NB4 (cell line): Measurements from ENCODE around the gene ZMYND10.

Experiments used
- POLR2A ChIP-seq: IDR thresholded peaks from 2 replicates; pipeline ENCODE4 v1.6.1; 2011; ENCODE audit warnings: mild to moderate bottlenecking; ENCODE audit not compliant: insufficient read length; ENCODE audit errors: extremely low read depth
- TF ChIP-seq, protein P1 (sequence below): IDR thresholded peaks from one replicate; pipeline ENCODE4 v1.5.1; 2012; ENCODE audit warnings: low read depth, low read length
- TF ChIP-seq, protein P2 (sequence below): IDR thresholded peaks from 2 replicates; pipeline ENCODE4 v1.6.1; 2011; ENCODE audit warnings: low read depth, low read length

DNA sequence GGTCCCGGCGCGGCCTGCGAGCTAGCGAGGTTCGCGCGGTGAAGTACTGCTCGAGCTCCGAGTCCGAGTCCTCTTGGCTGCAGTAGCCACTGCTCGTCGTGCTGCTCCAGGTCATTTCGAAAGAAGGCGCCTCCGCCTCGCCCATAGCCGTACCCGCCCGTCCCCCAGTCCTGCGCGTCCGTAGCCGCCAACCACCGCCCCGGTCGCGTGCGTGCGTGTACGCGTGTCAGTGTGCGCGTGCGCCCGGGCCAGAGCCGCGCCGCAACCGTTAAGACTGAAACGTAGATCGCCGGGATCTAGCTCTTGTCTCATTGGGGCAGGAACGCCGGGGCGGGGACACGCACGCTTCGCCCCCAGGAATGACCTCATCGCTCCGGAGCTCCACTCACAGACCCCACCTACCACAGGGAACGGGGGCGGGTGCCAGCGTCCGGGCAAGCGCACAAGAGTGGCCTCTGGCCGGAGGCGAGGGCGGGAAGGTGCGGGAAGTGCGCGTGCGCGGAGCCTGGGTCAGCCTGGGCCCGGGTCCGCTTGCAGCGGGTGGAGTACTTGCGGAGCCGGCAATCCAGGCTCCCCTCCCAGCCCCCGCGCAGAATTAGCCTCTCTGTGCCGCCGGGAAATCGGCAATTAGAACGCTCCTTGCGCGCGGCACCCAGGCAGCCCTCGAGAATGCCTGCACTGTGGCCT, 8.2 kb downstream of the ZMYND10 start:
- TF ChIP-seq, protein P1, sequence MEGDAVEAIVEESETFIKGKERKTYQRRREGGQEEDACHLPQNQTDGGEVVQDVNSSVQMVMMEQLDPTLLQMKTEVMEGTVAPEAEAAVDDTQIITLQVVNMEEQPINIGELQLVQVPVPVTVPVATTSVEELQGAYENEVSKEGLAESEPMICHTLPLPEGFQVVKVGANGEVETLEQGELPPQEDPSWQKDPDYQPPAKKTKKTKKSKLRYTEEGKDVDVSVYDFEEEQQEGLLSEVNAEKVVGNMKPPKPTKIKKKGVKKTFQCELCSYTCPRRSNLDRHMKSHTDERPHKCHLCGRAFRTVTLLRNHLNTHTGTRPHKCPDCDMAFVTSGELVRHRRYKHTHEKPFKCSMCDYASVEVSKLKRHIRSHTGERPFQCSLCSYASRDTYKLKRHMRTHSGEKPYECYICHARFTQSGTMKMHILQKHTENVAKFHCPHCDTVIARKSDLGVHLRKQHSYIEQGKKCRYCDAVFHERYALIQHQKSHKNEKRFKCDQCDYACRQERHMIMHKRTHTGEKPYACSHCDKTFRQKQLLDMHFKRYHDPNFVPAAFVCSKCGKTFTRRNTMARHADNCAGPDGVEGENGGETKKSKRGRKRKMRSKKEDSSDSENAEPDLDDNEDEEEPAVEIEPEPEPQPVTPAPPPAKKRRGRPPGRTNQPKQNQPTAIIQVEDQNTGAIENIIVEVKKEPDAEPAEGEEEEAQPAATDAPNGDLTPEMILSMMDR: no peak
- peak; percentile 79 for TF ChIP-seq POLR2A
- TF ChIP-seq, protein P2, sequence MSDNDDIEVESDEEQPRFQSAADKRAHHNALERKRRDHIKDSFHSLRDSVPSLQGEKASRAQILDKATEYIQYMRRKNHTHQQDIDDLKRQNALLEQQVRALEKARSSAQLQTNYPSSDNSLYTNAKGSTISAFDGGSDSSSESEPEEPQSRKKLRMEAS: peak; percentile 82
